Mucosa of rectum (tissue), 2 donors: ENCODE measurements around the gene RNF157.
"Not testable (repeated sequence)": the region's sequence is repeated elsewhere in the genome, so short reads cannot be mapped to it uniquely, and the experiment has no call there.

Experiments
- H3K27ac ChIP-seq, 2 donors: one replicate each; pipeline ENCODE4 v1.7.0; 2013; ENCODE audit warnings: inconsistent platforms in 2 of 2, low read depth in 2 of 2, low read length in 2 of 2
- H3K27me3 ChIP-seq, 2 donors: one replicate each; pipeline ENCODE4 v1.7.0; 2013; ENCODE audit warnings: low read length in 2 of 2; ENCODE audit not compliant: control insufficient read depth in 2 of 2, insufficient read depth in 2 of 2
- H3K36me3 ChIP-seq, 2 donors: one replicate each; pipeline ENCODE4 v1.7.0; 2013; ENCODE audit warnings: low read length in 2 of 2; ENCODE audit not compliant: control insufficient read depth in 2 of 2, insufficient read depth in 2 of 2
- H3K4me1 ChIP-seq, 2 donors: one replicate each; pipeline ENCODE4 v1.7.0; 2013; ENCODE audit warnings: low read length in 2 of 2, mild to moderate bottlenecking in 1 of 2; ENCODE audit not compliant: control insufficient read depth in 2 of 2, insufficient read depth in 2 of 2
- H3K4me3 ChIP-seq, 2 donors: one replicate each; pipeline ENCODE4 v1.7.0; 2013; ENCODE audit warnings: low read length in 2 of 2
- H3K9ac ChIP-seq, 2 donors: one replicate each; pipeline ENCODE4 v1.7.0; 2013; ENCODE audit warnings: low read length in 2 of 2, low read depth in 1 of 2, mild to moderate bottlenecking in 1 of 2
- H3K9me3 ChIP-seq, 2 donors: one replicate each; pipeline ENCODE4 v1.7.0; 2013; ENCODE audit warnings: low read length in 2 of 2; ENCODE audit not compliant: control insufficient read depth in 2 of 2
- donor health status: healthy.
- donor health status: Normal muscosa, but diverticular disease.

The RNF157 gene

DNA sequence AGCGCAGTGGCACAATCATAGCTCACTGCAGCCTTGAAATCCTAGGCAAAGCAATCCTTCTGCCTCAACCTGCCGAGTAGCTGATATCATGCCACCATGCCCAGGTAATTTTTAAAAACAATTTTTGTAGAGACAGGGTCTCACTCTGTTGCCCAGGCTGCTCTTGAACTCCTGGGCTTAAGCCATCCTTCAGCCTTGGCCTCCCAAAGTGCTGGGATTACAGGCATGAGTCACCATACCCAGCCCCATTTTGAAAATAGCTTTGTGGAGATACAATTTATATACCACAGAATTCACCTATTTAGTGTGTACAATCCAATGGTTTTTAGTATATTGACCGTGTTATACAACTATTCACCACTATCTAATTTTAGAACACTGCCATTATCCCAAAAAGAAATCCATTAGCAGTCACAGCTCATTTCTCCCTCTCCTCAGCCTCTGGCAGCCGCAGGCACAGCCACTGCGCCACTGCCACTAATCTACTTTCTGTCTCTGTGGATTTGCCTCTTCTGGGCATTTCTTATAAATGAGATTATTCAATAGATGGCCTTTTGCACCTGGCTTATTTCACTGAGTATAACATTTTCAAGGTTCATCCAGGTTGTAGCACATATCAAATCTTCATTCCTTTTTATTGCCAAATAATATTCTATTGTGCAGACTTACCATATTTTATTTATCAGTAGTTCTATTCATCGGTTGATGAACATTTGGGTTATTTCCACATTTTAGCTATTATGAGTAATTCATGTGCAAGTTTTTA lies 6.5 kb downstream of the RNF157 start:
- Histone ChIP-seq H3K27ac (no peak overlapping the region), H3K9me3 (no peaks in the 10 kb centered on the region)

DNA sequence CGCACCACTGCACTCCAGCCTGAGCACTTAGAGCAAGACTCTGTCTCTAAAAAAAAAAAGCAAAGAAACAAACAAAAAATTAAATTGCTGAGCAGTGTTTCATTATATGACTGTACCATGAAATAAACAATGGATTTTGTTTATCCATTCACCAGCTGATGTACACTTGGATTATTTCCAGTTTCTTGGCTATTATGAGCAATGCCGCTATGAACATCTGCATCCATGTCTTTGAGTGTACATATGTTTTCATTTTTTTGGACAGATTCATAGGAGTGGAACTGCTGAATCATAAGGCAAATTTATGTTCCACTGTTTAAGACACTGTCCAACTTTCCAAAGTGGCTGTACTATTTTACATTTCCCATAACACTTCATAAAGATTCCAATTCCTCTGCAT lies 8.0 kb downstream of the RNF157 start:
- H3K27ac ChIP-seq = no peak overlapping the region
- H3K9me3 ChIP-seq = no peaks in the 10 kb centered on the region
- no peaks in the 10 kb centered on the region for H3K36me3 ChIP-seq
- H3K4me3 ChIP-seq = no peak overlapping the region
- no peak overlapping the region for H3K9ac ChIP-seq
- no peaks in the 10 kb centered on the region for H3K27me3 ChIP-seq
- H3K4me1 ChIP-seq = no peaks in the 10 kb centered on the region

More for the DNA sequence above, 6.5 kb downstream of the RNF157 start:
- Histone ChIP-seq H3K9ac (no peak overlapping the region), H3K36me3 (no peaks in the 10 kb centered on the region), H3K4me3 (no peak overlapping the region), H3K4me1 (peaks cover 0 to 8% of the 10 kb centered on the region in 2 donors), H3K27me3 (no peaks in the 10 kb centered on the region)

DNA sequence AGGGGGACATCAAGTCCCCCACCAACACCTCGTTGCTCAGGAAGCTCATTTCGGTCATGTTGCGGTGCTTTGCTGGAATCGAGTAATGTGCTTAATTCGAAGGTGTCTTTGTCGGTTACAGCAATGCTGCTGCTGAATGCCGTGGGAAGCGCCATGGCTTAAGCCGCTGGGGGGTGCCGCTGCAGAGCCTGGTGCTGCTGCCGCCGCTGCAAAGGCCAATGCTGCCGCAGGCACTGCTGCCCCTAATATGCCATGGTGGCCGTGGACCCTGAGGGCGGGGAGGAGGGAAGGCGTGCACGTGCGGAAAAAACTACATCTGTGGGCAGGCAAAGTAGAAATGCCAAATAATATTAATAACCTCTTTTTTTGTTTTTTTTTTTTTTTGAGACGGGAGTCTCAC lies 13.5 kb downstream of the RNF157 start:
- not testable (repeated sequence) for H3K27me3 ChIP-seq, H3K4me3 ChIP-seq, H3K9ac ChIP-seq, H3K27ac ChIP-seq, H3K36me3 ChIP-seq, H3K9me3 ChIP-seq, H3K4me1 ChIP-seq

DNA sequence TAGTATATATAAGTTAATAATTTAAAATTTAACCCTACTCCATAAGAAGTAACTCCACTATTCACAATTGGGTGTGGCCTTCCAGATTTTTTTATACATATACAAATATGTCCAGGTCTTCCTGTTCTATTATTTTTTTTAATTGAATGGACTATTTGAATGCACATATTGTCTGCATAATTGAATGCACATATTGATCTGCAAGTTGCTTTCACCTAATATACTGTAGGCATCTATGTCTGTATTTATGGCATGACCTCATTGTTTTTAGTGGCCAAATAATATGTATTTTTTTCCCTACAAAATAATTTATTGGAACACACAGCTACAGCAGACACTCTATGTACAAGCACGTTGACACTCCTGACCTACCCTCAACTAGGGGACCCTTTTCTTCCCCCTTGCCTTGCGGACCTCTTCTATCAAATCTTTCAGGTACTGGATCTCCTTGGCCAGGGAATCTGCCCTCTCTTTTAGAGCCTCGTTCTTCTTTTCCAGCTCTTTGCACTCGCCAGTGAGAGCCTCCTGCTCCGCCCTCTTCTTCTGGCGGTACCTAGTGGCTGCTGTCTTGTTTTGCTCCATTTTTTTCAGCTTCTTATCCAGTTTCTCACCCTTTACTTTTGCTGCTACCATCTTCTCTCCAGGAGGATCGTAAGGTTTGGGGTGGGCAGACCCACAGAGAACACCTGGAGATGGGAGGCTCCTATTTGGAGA lies 14.8 kb downstream of the RNF157 start:
- not testable (repeated sequence) for H3K27me3 ChIP-seq, H3K4me1 ChIP-seq, H3K4me3 ChIP-seq, H3K27ac ChIP-seq, H3K9me3 ChIP-seq, H3K36me3 ChIP-seq, H3K9ac ChIP-seq

DNA sequence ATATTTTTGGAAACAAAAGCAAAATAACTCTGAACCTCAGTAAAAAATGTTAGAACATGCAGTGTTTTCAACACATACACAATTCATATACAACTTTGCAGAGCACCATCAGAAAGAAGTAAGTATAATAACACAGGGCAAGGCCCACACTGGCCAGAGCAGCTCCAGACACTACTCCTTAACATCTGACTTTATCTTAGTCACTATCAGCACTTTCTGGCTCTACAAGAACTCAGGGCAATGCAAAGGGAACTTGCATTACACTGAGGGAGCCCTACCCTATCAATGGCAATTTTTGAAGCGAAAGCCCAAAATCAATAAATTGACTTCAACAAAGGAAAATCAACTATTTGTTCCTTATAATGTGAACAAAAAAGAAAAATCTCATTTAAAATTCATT lies 16.5 kb downstream of the RNF157 start:
- H3K9me3 ChIP-seq = no peaks in the 10 kb centered on the region

DNA sequence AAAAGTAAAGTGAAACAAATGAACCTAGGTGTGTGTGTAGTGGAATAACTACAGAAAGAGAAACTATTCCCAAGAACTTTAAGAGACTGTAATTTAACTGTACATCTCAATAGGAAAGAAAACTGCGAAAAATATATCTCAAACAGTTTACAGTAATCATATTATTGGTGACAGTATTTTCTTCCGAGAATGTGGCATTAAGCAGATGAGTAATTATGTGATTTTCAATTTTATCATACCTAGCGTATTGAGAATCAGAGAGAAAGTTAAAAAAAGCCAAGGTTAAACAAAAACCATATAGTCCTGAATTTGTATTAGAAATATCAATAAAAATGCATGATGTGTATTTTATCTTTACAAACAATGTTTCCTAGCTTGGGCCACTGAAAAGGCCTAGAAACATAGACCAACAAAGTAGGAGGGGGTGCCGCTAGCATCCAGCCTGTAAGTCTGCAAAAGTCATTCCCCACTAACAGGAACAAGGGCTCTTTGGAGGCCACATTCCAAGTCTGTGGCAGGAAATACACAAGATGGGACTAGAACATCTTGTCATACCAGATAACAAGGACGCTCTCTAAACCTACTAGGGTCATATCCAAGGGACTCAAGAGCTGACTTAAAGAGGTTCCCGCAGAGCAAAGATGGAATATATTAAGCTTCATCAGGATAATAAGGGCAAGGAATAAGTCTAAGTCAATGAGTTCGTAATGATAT lies 20.5 kb downstream of the RNF157 start:
- Histone ChIP-seq H3K9me3 (no peaks in the 10 kb centered on the region), H3K36me3 (no peaks in the 10 kb centered on the region), H3K4me3 (no peak overlapping the region), H3K9ac (no peak overlapping the region), H3K27ac (no peak overlapping the region), H3K27me3 (no peaks in the 10 kb centered on the region), H3K4me1 (peaks cover 2 to 4% of the 10 kb centered on the region in 2 donors)

More for the DNA sequence above, 16.5 kb downstream of the RNF157 start:
- Histone ChIP-seq H3K36me3 (no peaks in the 10 kb centered on the region), H3K27ac (no peak overlapping the region), H3K9ac (no peak overlapping the region), H3K27me3 (no peaks in the 10 kb centered on the region), H3K4me3 (no peak overlapping the region), H3K4me1 (peaks cover 2 to 4% of the 10 kb centered on the region in 2 donors)

DNA sequence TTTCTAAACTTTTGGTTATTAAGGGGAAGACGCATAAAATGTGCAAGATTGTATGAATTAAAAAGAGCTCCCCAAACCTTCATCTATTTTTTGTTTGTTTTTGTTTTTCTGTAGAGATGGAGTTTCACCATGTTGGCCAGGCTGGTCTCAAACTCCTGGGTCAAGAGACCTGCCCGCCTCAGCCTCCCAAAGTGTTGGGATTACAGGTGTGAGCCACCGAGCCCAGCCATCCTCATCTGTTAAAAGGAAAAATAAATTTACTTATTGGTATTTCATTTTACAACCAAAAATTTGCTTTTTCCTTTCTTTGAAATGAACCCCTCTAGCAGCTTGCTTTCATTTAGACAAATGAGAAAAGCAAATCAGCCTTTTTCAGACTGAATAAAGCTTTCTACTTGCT lies 23.2 kb downstream of the RNF157 start:
- H3K27ac ChIP-seq = no peak overlapping the region
- no peaks in the 10 kb centered on the region for H3K36me3 ChIP-seq
- no peaks in the 10 kb centered on the region for H3K27me3 ChIP-seq
- no peaks in the 10 kb centered on the region for H3K9me3 ChIP-seq
- H3K4me3 ChIP-seq = no peak overlapping the region
- H3K9ac ChIP-seq = no peak overlapping the region
- H3K4me1 ChIP-seq = peaks cover 2 to 4% of the 10 kb centered on the region in 2 donors

DNA sequence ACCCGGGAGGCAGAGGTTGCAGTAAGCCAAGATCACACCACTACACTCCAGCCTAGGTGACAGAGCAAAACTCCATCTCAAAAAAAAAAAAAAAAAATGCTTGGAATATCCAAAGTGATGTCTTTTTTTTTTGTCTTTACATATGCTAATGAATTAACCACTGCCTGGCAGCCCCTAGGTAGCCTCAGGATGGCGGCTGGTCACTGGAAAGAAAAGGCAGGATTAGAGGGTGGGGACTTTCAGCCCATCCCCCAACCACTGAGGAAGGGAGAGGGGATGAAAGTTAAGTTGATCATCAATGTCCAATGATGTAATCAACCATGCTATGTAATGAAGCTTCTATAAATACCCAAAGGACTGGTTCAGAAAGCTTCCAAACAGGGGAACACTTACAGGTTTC lies 26.8 kb downstream of the RNF157 start:
- H3K27ac ChIP-seq = no peak overlapping the region
- H3K4me3 ChIP-seq = no peak overlapping the region
- H3K27me3 ChIP-seq = no peaks in the 10 kb centered on the region
- H3K36me3 ChIP-seq = peaks cover 2 to 4% of the 10 kb centered on the region in 2 donors
- no peaks in the 10 kb centered on the region for H3K9me3 ChIP-seq
- H3K4me1 ChIP-seq = peaks cover 0 to 2% of the 10 kb centered on the region in 2 donors
- H3K9ac ChIP-seq = no peak overlapping the region

DNA sequence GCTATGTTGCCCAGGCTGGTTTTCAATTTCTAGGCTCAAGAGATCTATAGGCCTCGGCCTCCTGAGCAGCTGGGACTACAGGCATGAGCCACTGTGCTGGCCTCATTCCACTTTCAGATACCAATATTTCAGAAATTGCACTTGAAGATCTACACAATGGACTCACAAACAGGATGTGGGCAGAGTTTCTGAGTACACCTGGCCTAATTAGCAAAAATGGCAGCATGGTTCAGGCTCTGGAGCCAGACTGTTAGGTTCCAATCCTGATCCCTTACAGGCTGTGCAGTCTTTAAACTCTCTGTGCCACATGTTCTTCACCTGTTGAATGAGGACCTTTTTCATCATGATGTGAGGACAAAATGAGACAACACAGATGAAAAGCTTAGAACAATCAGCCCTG lies 32.2 kb downstream of the RNF157 start:
- no peak overlapping the region for H3K9ac ChIP-seq
- no peaks in the 10 kb centered on the region for H3K9me3 ChIP-seq
- no peaks in the 10 kb centered on the region for H3K27me3 ChIP-seq
- H3K27ac ChIP-seq = peak overlapping the region in 1 of 2 donors; percentile 10
- peaks cover 2 to 15% of the 10 kb centered on the region in 2 donors for H3K4me1 ChIP-seq
- peaks cover 2 to 4% of the 10 kb centered on the region in 2 donors for H3K36me3 ChIP-seq
- no peak overlapping the region for H3K4me3 ChIP-seq
